Naive thymus-derived CD4-positive, alpha-beta T cell (primary cell): Measurements from ENCODE around the gene OVCH2. TPM values are rescaled to one million over a fixed set of nuclear protein-coding genes. Genes with fewer than 3 reads are reported as not detected.

ENCODE experiments used
- ATAC-seq: fragments of 150-1000 bp; cut with Tn5 transposase; 2 replicates; pipeline ENCODE4 v1.10.0; 2021; ENCODE audit warnings: mild to moderate bottlenecking, moderate library complexity
- CTCF ChIA-PET: fragments of 350-600 bp; sonication (Branson Sonifier 250); formaldehyde crosslinking; loops from one replicate; lab custom pipeline; 2021; ENCODE audit warnings: antibody characterized with exemption; lab: Charles Lee
- POLR2A ChIA-PET: fragments of 350-600 bp; sonication (Branson Sonifier 250); formaldehyde crosslinking; loops from one replicate; lab custom pipeline; 2021; ENCODE audit warnings: antibody characterized with exemption, inconsistent platforms; lab: Charles Lee
- DNase-seq, 9 donors: peaks; one replicate each; pipeline versions ENCODE4 v3.0.0 to v3.0.0-alpha.2; 2020 to 2022; ENCODE audit warnings: mixed read lengths in 1 of 9
- H3K27ac ChIP-seq: one replicate; pipeline ENCODE4 v1.7.0; 2013; ENCODE audit warnings: mild to moderate bottlenecking, low read depth, low read length, moderate library complexity
- H3K27me3 ChIP-seq, 2 donors: one replicate each; pipeline ENCODE4 v1.7.0; 2013; ENCODE audit warnings: low read length in 2 of 2, mild to moderate bottlenecking in 2 of 2, moderate library complexity in 2 of 2; ENCODE audit not compliant: control insufficient read depth in 2 of 2, insufficient read depth in 2 of 2
- H3K36me3 ChIP-seq, 3 experiments: 1 replicate in 2 of 3; 2 replicates in 1 of 3; pipeline ENCODE4 v1.7.0; 2013; ENCODE audit warnings: low read length in 3 of 3, mild to moderate bottlenecking in 3 of 3, moderate library complexity in 1 of 3; ENCODE audit not compliant: insufficient read depth in 3 of 3, control insufficient read depth in 2 of 3
- H3K4me1 ChIP-seq, 2 donors: one replicate each; pipeline ENCODE4 v1.7.0; 2013; ENCODE audit warnings: low read length in 2 of 2, mild to moderate bottlenecking in 2 of 2, moderate library complexity in 1 of 2; ENCODE audit not compliant: control insufficient read depth in 2 of 2, insufficient read depth in 2 of 2
- H3K4me3 ChIP-seq: 2 replicates; pipeline ENCODE4 v1.7.0; 2013; ENCODE audit warnings: mild to moderate bottlenecking, low read length
- H3K9me3 ChIP-seq, 3 experiments: 1 replicate in 2 of 3; 2 replicates in 1 of 3; pipeline ENCODE4 v1.7.0; 2013; ENCODE audit warnings: low read length in 3 of 3; ENCODE audit not compliant: control insufficient read depth in 2 of 3
- H3K27ac Mint-ChIP-seq, 9 donors: one replicate each; pipeline ENCODE4 v1.8.0; 2020 to 2022; ENCODE audit warnings: mixed read lengths in 9 of 9, mild to moderate bottlenecking in 8 of 9, moderate library complexity in 5 of 9, inconsistent platforms in 2 of 9
- H3K27me3 Mint-ChIP-seq, 5 donors: one replicate each; pipeline ENCODE4 v1.8.0; 2021 to 2022; ENCODE audit warnings: mixed read lengths in 5 of 5, mild to moderate bottlenecking in 1 of 5
- H3K36me3 Mint-ChIP-seq, 5 donors: one replicate each; pipeline ENCODE4 v1.8.0; 2020 to 2022; ENCODE audit warnings: mixed read lengths in 5 of 5, mild to moderate bottlenecking in 3 of 5, inconsistent platforms in 1 of 5
- H3K4me1 Mint-ChIP-seq, 7 donors: one replicate each; pipeline ENCODE4 v1.8.0; 2020 to 2022; ENCODE audit warnings: mixed read lengths in 7 of 7, mild to moderate bottlenecking in 3 of 7, inconsistent platforms in 1 of 7
- H3K4me3 Mint-ChIP-seq, 10 donors: one replicate each; pipeline ENCODE4 v1.8.0; 2020 to 2022; ENCODE audit warnings: mild to moderate bottlenecking in 10 of 10, mixed read lengths in 10 of 10, moderate library complexity in 6 of 10, inconsistent platforms in 2 of 10
- H3K9me3 Mint-ChIP-seq, 11 donors: one replicate each; pipeline ENCODE4 v1.8.0; 2020 to 2022; ENCODE audit warnings: mixed read lengths in 11 of 11, mild to moderate bottlenecking in 4 of 11, inconsistent platforms in 1 of 11, moderate library complexity in 1 of 11
- intact Hi-C, 2 donors: fragments of 100-400 bp; cut with micrococcal nuclease; formaldehyde crosslinking; loops; one replicate each; pipeline ENCODE4 v1.15.1; 2023
- polyA plus RNA-seq, 2 donors: library from polyadenylated mRNA; unstranded; fragments of 300-500 nt; fragmentation: Illumina TruSeq; gene quantifications; one replicate each; pipeline ENCODE4 v1.2.3, GENCODE V29; 2021
- total RNA-seq, 6 experiments: library from RNA in 5 of 6; stranded (reverse) in 5 of 6; gene quantifications; 1 replicate in 5 of 6; 2 replicates in 1 of 6; pipeline ENCODE4 v1.2.3 and lab custom pipeline; 2021 to 2026

The OVCH2 gene
- total and polyA plus RNA-seq, 7 experiments from 2014 or later, result not detected

- Histone ChIP-seq H3K9me3 (no peaks in the 10 kb centered on the region), H3K27me3 (no peaks in the 10 kb centered on the region), H3K4me1 (no peaks in the 10 kb centered on the region), H3K36me3 (peaks cover 0 to 44% (median 5%) of the 10 kb centered on the region in 3 experiments), H3K27ac (no peak overlapping the region), H3K4me3 (no peak overlapping the region)
- H3K27ac Mint-ChIP-seq, result no peak overlapping the region
- peaks cover 0 to 2% (median 0%) of the 10 kb centered on the region in 5 donors for H3K27me3 Mint-ChIP-seq
- ChIA-PET POLR2A (no interaction called here), CTCF (interaction anchor here (0.7 to 1.2 kb wide), 2 partner anchors 45 to 552 kb away, joined by 3 read pairs; no protein-coding TSS in a partner anchor)
- ATAC-seq, result no peak
- H3K9me3 Mint-ChIP-seq, result no peaks in the 10 kb centered on the region
- intact Hi-C loops, result loop anchor here in 1 of 2 donors (5.0 kb wide), 1 partner anchor 135 kb away; the partner anchor contains the start of gene PPFIBP2
- peaks cover 0 to 66% (median 14%) of the 10 kb centered on the region in 5 donors for H3K36me3 Mint-ChIP-seq
- H3K4me1 Mint-ChIP-seq, result no peaks in the 10 kb centered on the region
- no peak overlapping the region for H3K4me3 Mint-ChIP-seq
- DNase-seq, result no peak
Measured at GRCh38 chr11:7646866-7647265, 59.4 kb downstream of the OVCH2 start.

GRCh38 chr11:7645206-7645605, 61.1 kb downstream of the OVCH2 start:
- POLR2A ChIA-PET, result no interaction called here
- no peak for ATAC-seq
- CTCF ChIA-PET, result no interaction called here

GRCh38 chr11:7643314-7643713, 63.0 kb downstream of the OVCH2 start:
- DNase-seq, result no peak
- Mint-ChIP-seq H3K27ac (peak overlapping the region in 1 of 9 donors; percentile 16), H3K36me3 (peaks cover 0 to 62% (median 12%) of the 10 kb centered on the region in 5 donors), H3K4me3 (no peak overlapping the region), H3K9me3 (no peaks in the 10 kb centered on the region), H3K4me1 (peaks cover 0 to 2% (median 0%) of the 10 kb centered on the region in 7 donors), H3K27me3 (peaks cover 0 to 1% (median 0%) of the 10 kb centered on the region in 5 donors)
- intact Hi-C loops, result no loop called here
- POLR2A ChIA-PET, result no interaction called here
- Histone ChIP-seq H3K27me3 (no peaks in the 10 kb centered on the region), H3K27ac (no peak overlapping the region), H3K9me3 (no peaks in the 10 kb centered on the region), H3K4me3 (no peak overlapping the region), H3K36me3 (peaks cover 0 to 45% (median 7%) of the 10 kb centered on the region in 3 experiments), H3K4me1 (no peaks in the 10 kb centered on the region)
- ATAC-seq, result no peak
- CTCF ChIA-PET, result interaction anchor here (1.3 kb wide), 1 partner anchor 131 kb away, joined by 4 read pairs; no protein-coding TSS in a partner anchor

More at GRCh38 chr11:7645206-7645605, 61.1 kb downstream of the OVCH2 start:
- peaks cover 0 to 63% (median 19%) of the 10 kb centered on the region in 5 donors for H3K36me3 Mint-ChIP-seq
- Histone ChIP-seq H3K4me3 (no peak overlapping the region), H3K9me3 (no peaks in the 10 kb centered on the region), H3K27me3 (no peaks in the 10 kb centered on the region), H3K27ac (no peak overlapping the region), H3K36me3 (peaks cover 0 to 44% (median 5%) of the 10 kb centered on the region in 3 experiments), H3K4me1 (no peaks in the 10 kb centered on the region)
- H3K4me3 Mint-ChIP-seq, result no peak overlapping the region
- intact Hi-C loops, result loop anchor here in 1 of 2 donors (5.0 kb wide), 1 partner anchor 133 kb away; the partner anchor contains the start of gene PPFIBP2
- DNase-seq, result no peak
- peaks cover 0 to 2% (median 0%) of the 10 kb centered on the region in 5 donors for H3K27me3 Mint-ChIP-seq
- peaks cover 0 to under 1% (median 0%) of the 10 kb centered on the region in 7 donors for H3K4me1 Mint-ChIP-seq
- H3K27ac Mint-ChIP-seq, result peak overlapping the region in 2 of 9 donors; percentile 1 to 48
- no peaks in the 10 kb centered on the region for H3K9me3 Mint-ChIP-seq

- Mint-ChIP-seq H3K9me3 (no peaks in the 10 kb centered on the region), H3K27me3 (no peaks in the 10 kb centered on the region), H3K4me3 (no peak overlapping the region), H3K27ac (no peak overlapping the region), H3K4me1 (peaks cover 0 to 2% (median 0%) of the 10 kb centered on the region in 7 donors), H3K36me3 (peaks cover 0 to 62% (median 12%) of the 10 kb centered on the region in 5 donors)
- no peaks in the 10 kb centered on the region for H3K4me1 ChIP-seq
- DNase-seq (no peak), ATAC-seq (no peak)
- CTCF ChIA-PET, result interaction anchor here (1.3 kb wide), 1 partner anchor 130 kb away, joined by 4 read pairs; no protein-coding TSS in a partner anchor
- H3K27ac ChIP-seq, result no peak overlapping the region
- H3K4me3 ChIP-seq, result no peak overlapping the region
- peaks cover 0 to 42% (median 7%) of the 10 kb centered on the region in 3 experiments for H3K36me3 ChIP-seq
- no peaks in the 10 kb centered on the region for H3K27me3 ChIP-seq
- no peaks in the 10 kb centered on the region for H3K9me3 ChIP-seq
- intact Hi-C loops, result no loop called here
- POLR2A ChIA-PET, result no interaction called here
Measured at GRCh38 chr11:7642747-7643146, 63.5 kb downstream of the OVCH2 start.

- peaks cover 0 to 77% (median 16%) of the 10 kb centered on the region in 5 donors for H3K36me3 Mint-ChIP-seq
- H3K4me1 ChIP-seq, result no peaks in the 10 kb centered on the region
- no peaks in the 10 kb centered on the region for H3K9me3 ChIP-seq
- no peak overlapping the region for H3K27ac Mint-ChIP-seq
- ChIA-PET POLR2A (no interaction called here), CTCF (no interaction called here)
- H3K9me3 Mint-ChIP-seq, result no peaks in the 10 kb centered on the region
- intact Hi-C loops, result no loop called here
- H3K36me3 ChIP-seq, result peaks cover 0 to 53% (median 7%) of the 10 kb centered on the region in 3 experiments
- H3K4me3 Mint-ChIP-seq, result no peak overlapping the region
- no peaks in the 10 kb centered on the region for H3K27me3 Mint-ChIP-seq
- no peak overlapping the region for H3K27ac ChIP-seq
- ATAC-seq (no peak), DNase-seq (no peak)
- H3K4me3 ChIP-seq, result no peak overlapping the region
- no peaks in the 10 kb centered on the region for H3K27me3 ChIP-seq
- H3K4me1 Mint-ChIP-seq, result peaks cover 0 to 4% (median 0%) of the 10 kb centered on the region in 7 donors
Measured at GRCh38 chr11:7640816-7641215, 65.5 kb downstream of the OVCH2 start.

GRCh38 chr11:7639643-7640025, 66.6 kb downstream of the OVCH2 start:
- no peaks in the 10 kb centered on the region for H3K27me3 ChIP-seq
- Mint-ChIP-seq H3K4me3 (no peak overlapping the region), H3K36me3 (peaks cover 0 to 85% (median 19%) of the 10 kb centered on the region in 5 donors), H3K9me3 (no peaks in the 10 kb centered on the region), H3K27me3 (no peaks in the 10 kb centered on the region), H3K27ac (no peak overlapping the region), H3K4me1 (peaks cover 0 to 4% (median 0%) of the 10 kb centered on the region in 7 donors)
- H3K4me1 ChIP-seq, result no peaks in the 10 kb centered on the region
- intact Hi-C loops, result no loop called here
- peaks cover 0 to 53% (median 7%) of the 10 kb centered on the region in 3 experiments for H3K36me3 ChIP-seq
- ChIA-PET CTCF (no interaction called here), POLR2A (no interaction called here)
- no peak overlapping the region for H3K4me3 ChIP-seq
- H3K9me3 ChIP-seq, result no peaks in the 10 kb centered on the region
- H3K27ac ChIP-seq, result no peak overlapping the region
- no peak for DNase-seq
- no peak for ATAC-seq
